K562 (cell line): ENCODE results near the gene GNPAT. TPM values are rescaled to one million over a fixed set of nuclear protein-coding genes. Genes with fewer than 3 reads are reported as not detected.

Experiments used
- CTBP1 ChIP-seq: fragments of 450-650 bp; IDR thresholded peaks from 2 replicates; pipeline ENCODE4 v1.6.1; 2016; ENCODE audit warnings: borderline replicate concordance
- MAFG ChIP-seq: fragments of 450-650 bp; conservative IDR thresholded peaks from 2 replicates; pipeline ENCODE4 v1.6.1; 2016; ENCODE audit warnings: missing genetic modification characterization, missing compliant biosample characterization
- OTX1 ChIP-seq: fragments of 450-650 bp; formaldehyde crosslinking; IDR thresholded peaks from 2 replicates; pipeline ENCODE4 v1.4.0; 2022; ENCODE audit warnings: mild to moderate bottlenecking
- PHF20 ChIP-seq: fragments of 450-650 bp; IDR thresholded peaks from 2 replicates; pipeline ENCODE4 v1.6.1; 2018; ENCODE audit not compliant: partially characterized antibody
- SAP30 ChIP-seq: fragments of 200-600 bp; sonication (generic); IDR thresholded peaks from 2 replicates; pipeline ENCODE4 v1.6.1; 2012; ENCODE audit warnings: borderline replicate concordance, low read depth, mild to moderate bottlenecking, moderate library complexity, low read length, control low read depth, inconsistent platforms; ENCODE audit not compliant: insufficient read depth, poor library complexity, severe bottlenecking
- ZFPM2 ChIP-seq: fragments of 250-450 bp; sonication (Bioruptor Pico); IDR thresholded peaks from 2 replicates; pipeline ENCODE4 v1.5.1; 2022; ENCODE audit warnings: mild to moderate bottlenecking
- ZNF124 ChIP-seq: sonication (generic); formaldehyde crosslinking; IDR thresholded peaks from 2 replicates; pipeline ENCODE4 v1.8.1; 2022; ENCODE audit warnings: missing genetic modification reagents
- polyA plus RNA-seq, 8 experiments: library from polyadenylated mRNA; depleted of rRNA in 4 of 8; stranded (reverse) in 5 of 8; unstranded in 3 of 8; fragments of >200 nt; fragmentation: Nextera tagmentation in 2 of 8; fragmentation: Illumina TruSeq in 1 of 8; extraction: Ambion mirVana in 2 of 8; extraction: Trizol in 1 of 8; gene quantifications; 2 replicates each; pipeline versions ENCODE4 v1.2.1 to v1.2.3, GENCODE V29; 2011 to 2014; ENCODE audit warnings: inconsistent platforms in 1 of 8, missing spikeins in 1 of 8
- total RNA-seq, 7 experiments: library from RNA; depleted of rRNA in 6 of 7; stranded (reverse); fragments of >200 nt in 6 of 7; fragmentation: Illumina TruSeq in 2 of 7; extraction: Trizol in 2 of 7; gene quantifications; 2 replicates each; pipeline versions ENCODE4 v1.2.1 to v1.2.3, GENCODE V29; 2011 to 2021; ENCODE audit warnings: low replicate concordance in 1 of 7
- TF ChIP-seq, protein P1 (sequence below): fragments of 450-650 bp; IDR thresholded peaks from 2 replicates; pipeline ENCODE4 v1.6.1; 2014; ENCODE audit warnings: low read depth, mild to moderate bottlenecking, moderate library complexity, borderline replicate concordance
- TF ChIP-seq, protein P2 (sequence below): fragments of 450-650 bp; IDR thresholded peaks from 2 replicates; pipeline ENCODE4 v1.6.1; 2016; ENCODE audit warnings: low read depth
- TF ChIP-seq, protein P3 (sequence below): fragments of 250-450 bp; sonication (Bioruptor Pico); IDR thresholded peaks from 2 replicates; pipeline ENCODE4 v1.5.0; 2022; ENCODE audit warnings: mild to moderate bottlenecking
- TF ChIP-seq, protein P4 (sequence below): IDR thresholded peaks from 2 replicates; pipeline ENCODE4 v1.6.1; 2014; ENCODE audit warnings: antibody characterized with exemption

GNPAT gene
- total and polyA plus RNA-seq, 9 of the 15 experiments (the other 6 are each of a cell fraction or from before 2014, with no cell fraction given): 32.1 to 68.8 (median 50.7) TPM

DNA sequence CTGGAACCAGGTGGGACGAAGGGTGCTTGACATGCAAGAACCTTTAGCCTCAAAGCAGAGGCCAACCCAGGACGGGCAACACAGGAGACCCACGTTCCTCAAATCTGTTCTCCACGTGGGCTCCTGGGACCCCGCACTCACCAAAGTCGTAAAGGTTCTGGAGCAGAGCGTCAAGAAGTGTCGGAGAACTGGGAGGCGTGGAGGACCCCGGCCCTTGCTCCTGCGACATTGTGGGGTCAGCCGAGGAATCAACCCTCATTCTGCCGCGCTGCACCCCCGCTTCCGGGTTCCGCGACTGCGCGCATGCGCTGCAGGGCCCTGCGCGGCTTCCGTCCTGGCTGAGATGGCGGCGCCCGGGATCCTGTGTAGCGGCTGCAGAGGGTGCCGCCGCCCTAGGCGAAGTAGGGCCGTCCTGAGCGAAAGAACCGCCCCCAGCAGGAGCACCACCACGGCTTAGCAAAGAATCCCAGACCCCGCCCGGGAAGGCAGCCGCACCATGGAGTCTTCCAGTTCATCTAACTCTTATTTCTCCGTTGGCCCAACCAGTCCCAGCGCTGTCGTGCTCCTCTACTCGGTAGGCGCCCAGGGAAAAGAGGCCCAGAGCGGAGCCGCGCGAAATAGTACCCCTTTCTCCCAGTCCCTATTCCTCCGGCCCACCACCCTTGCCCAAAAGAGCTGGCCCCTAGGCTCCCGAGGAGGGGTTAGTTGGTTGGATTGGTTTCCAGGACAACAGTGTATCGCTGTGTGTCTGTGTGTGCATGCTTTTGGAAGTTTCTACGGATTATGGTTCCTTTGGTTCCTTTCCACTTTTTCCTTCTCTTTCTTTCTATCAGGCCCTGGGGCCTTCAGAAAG, at the start of gene GNPAT (continued):
- TF ChIP-seq, protein P1, sequence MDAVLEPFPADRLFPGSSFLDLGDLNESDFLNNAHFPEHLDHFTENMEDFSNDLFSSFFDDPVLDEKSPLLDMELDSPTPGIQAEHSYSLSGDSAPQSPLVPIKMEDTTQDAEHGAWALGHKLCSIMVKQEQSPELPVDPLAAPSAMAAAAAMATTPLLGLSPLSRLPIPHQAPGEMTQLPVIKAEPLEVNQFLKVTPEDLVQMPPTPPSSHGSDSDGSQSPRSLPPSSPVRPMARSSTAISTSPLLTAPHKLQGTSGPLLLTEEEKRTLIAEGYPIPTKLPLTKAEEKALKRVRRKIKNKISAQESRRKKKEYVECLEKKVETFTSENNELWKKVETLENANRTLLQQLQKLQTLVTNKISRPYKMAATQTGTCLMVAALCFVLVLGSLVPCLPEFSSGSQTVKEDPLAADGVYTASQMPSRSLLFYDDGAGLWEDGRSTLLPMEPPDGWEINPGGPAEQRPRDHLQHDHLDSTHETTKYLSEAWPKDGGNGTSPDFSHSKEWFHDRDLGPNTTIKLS: peak; percentile 72
- peak; percentile 95 for TF ChIP-seq PHF20
- TF ChIP-seq, protein P2, sequence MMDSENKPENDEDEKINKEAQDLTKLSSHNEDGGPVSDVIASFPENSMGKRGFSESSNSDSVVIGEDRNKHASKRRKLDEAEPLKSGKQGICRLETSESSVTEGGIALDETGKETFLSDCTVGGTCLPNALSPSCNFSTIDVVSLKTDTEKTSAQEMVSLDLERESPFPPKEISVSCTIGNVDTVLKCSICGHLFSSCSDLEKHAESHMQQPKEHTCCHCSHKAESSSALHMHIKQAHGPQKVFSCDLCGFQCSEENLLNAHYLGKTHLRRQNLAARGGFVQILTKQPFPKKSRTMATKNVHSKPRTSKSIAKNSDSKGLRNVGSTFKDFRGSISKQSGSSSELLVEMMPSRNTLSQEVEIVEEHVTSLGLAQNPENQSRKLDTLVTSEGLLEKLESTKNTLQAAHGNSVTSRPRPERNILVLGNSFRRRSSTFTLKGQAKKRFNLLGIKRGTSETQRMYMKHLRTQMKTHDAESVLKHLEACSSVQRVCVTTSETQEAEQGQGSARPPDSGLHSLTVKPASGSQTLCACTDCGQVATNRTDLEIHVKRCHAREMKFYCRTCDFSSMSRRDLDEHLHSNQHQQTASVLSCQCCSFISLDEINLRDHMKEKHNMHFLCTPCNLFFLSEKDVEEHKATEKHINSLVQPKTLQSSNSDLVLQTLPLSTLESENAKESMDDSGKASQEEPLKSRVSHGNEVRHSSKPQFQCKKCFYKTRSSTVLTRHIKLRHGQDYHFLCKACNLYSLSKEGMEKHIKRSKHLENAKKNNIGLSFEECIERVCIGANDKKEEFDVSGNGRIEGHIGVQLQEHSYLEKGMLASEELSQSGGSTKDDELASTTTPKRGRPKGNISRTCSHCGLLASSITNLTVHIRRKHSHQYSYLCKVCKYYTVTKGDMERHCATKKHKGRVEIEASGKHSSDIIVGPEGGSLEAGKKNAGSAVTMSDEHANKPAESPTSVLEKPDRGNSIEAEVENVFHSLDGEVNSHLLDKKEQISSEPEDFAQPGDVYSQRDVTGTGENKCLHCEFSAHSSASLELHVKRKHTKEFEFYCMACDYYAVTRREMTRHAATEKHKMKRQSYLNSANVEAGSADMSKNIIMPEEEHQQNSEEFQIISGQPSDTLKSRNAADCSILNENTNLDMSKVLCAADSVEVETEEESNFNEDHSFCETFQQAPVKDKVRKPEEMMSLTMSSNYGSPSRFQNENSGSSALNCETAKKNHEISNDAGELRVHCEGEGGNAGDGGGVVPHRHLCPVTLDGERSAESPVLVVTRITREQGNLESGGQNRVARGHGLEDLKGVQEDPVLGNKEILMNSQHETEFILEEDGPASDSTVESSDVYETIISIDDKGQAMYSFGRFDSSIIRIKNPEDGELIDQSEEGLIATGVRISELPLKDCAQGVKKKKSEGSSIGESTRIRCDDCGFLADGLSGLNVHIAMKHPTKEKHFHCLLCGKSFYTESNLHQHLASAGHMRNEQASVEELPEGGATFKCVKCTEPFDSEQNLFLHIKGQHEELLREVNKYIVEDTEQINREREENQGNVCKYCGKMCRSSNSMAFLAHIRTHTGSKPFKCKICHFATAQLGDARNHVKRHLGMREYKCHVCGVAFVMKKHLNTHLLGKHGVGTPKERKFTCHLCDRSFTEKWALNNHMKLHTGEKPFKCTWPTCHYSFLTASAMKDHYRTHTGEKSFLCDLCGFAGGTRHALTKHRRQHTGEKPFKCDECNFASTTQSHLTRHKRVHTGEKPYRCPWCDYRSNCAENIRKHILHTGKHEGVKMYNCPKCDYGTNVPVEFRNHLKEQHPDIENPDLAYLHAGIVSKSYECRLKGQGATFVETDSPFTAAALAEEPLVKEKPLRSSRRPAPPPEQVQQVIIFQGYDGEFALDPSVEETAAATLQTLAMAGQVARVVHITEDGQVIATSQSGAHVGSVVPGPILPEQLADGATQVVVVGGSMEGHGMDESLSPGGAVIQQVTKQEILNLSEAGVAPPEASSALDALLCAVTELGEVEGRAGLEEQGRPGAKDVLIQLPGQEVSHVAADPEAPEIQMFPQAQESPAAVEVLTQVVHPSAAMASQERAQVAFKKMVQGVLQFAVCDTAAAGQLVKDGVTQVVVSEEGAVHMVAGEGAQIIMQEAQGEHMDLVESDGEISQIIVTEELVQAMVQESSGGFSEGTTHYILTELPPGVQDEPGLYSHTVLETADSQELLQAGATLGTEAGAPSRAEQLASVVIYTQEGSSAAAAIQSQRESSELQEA: peak; percentile 95
- TF ChIP-seq ZFPM2 (CRISPR knock-in tag): no peak
- TF ChIP-seq OTX1: peak; percentile 76; the same call in 1 of the 2 replicates
- TF ChIP-seq, protein P3, sequence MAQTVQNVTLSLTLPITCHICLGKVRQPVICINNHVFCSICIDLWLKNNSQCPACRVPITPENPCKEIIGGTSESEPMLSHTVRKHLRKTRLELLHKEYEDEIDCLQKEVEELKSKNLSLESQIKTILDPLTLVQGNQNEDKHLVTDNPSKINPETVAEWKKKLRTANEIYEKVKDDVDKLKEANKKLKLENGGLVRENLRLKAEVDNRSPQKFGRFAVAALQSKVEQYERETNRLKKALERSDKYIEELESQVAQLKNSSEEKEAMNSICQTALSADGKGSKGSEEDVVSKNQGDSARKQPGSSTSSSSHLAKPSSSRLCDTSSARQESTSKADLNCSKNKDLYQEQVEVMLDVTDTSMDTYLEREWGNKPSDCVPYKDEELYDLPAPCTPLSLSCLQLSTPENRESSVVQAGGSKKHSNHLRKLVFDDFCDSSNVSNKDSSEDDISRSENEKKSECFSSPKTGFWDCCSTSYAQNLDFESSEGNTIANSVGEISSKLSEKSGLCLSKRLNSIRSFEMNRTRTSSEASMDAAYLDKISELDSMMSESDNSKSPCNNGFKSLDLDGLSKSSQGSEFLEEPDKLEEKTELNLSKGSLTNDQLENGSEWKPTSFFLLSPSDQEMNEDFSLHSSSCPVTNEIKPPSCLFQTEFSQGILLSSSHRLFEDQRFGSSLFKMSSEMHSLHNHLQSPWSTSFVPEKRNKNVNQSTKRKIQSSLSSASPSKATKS (CRISPR knock-in tag): no peak
- no peak for TF ChIP-seq ZNF124 (CRISPR knock-in tag)
- TF ChIP-seq MAFG (tag): no peak
- peak; percentile 70; the same call in 1 of the 2 replicates for TF ChIP-seq CTBP1
- TF ChIP-seq, protein P4, sequence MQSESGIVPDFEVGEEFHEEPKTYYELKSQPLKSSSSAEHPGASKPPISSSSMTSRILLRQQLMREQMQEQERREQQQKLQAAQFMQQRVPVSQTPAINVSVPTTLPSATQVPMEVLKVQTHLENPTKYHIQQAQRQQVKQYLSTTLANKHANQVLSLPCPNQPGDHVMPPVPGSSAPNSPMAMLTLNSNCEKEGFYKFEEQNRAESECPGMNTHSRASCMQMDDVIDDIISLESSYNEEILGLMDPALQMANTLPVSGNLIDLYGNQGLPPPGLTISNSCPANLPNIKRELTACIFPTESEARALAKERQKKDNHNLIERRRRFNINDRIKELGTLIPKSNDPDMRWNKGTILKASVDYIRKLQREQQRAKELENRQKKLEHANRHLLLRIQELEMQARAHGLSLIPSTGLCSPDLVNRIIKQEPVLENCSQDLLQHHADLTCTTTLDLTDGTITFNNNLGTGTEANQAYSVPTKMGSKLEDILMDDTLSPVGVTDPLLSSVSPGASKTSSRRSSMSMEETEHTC: no peak
- TF ChIP-seq SAP30: peak; percentile 90
